Measurements from ENCODE around the gene PRUNE2.

Gene PRUNE2

DNA sequence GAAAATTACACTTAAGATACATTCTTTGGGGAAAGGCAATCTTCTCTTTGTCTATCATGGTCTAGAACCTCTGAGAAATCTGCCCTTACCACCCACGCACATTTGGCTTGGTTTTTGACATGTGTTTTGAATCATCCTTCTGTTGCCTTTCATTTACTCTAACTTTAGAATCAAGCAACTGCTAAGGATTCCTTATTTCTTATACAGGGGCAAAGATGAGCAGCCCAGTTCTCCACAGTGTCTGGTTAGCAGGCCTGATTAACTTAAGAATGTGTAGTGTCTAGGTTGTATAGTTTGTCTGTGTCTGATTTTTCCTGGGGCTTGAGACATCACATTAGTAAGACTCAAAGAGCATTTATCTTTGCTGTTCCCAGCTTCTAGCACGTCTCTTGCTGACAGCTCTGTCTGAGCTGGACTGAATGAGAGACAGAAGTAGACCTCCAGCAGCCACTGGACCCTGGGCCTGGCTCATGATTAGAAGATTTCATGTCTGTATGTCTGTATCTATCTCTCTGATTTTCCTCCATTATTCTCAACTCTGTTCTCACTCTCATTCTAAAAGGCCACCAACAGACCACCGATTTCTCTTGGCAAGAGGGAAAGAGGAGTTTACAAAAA lies 173.5 kb downstream of the PRUNE2 start:
- POLR2A ChIA-PET = no interaction called here
- DNase-seq (ENCODE audit: extremely low spot score) = no peak
- CTCF ChIA-PET = no interaction called here
- no peak for TF ChIP-seq BHLHE40 (IDR thresholded peaks at IDR 0.05; ENCODE audit: borderline replicate concordance)
- TF ChIP-seq NFRKB (IDR thresholded peaks at IDR 0.05) = no peak
- no peak for TF ChIP-seq SUZ12 (IDR thresholded peaks at IDR 0.05)
- TF ChIP-seq FOXA1 (IDR thresholded peaks at IDR 0.05) = no peak
- TF ChIP-seq ZNF384 (IDR thresholded peaks at IDR 0.05) = no peak
- TF ChIP-seq ARNT (IDR thresholded peaks at IDR 0.05) = no peak
- TF ChIP-seq SP1 (IDR thresholded peaks at IDR 0.05) = no peak
- no peak for TF ChIP-seq FOXM1 (IDR thresholded peaks at IDR 0.05; ENCODE audit: borderline replicate concordance)
- no peak for TF ChIP-seq CTBP1 (IDR thresholded peaks at IDR 0.05; ENCODE audit: borderline replicate concordance)
- TF ChIP-seq FOXK2 (IDR thresholded peaks at IDR 0.05) = no peak

- POLR2A ChIA-PET = no interaction called here
- TF ChIP-seq TARDBP (IDR thresholded peaks at IDR 0.05) (no peak), FOXK2 (IDR thresholded peaks at IDR 0.05) (no peak), CTBP1 (IDR thresholded peaks at IDR 0.05; ENCODE audit: borderline replicate concordance) (no peak), ELF4 (IDR thresholded peaks at IDR 0.05) (no peak), LEF1 (IDR thresholded peaks at IDR 0.05; ENCODE audit: borderline replicate concordance) (no peak), BHLHE40 (IDR thresholded peaks at IDR 0.05; ENCODE audit: borderline replicate concordance) (no peak), NFRKB (IDR thresholded peaks at IDR 0.05) (no peak), SUZ12 (IDR thresholded peaks at IDR 0.05) (no peak), SP1 (IDR thresholded peaks at IDR 0.05) (no peak), FOXA1 (IDR thresholded peaks at IDR 0.05) (no peak), ZNF384 (IDR thresholded peaks at IDR 0.05) (no peak), ARNT (IDR thresholded peaks at IDR 0.05) (no peak), L3MBTL2 (conservative IDR thresholded peaks at IDR 0.05) (no peak), FOXM1 (IDR thresholded peaks at IDR 0.05; ENCODE audit: borderline replicate concordance) (no peak), HDGF (IDR thresholded peaks at IDR 0.05; ENCODE audit: borderline replicate concordance) (no peak)
- TF ChIP-seq, protein P1, sequence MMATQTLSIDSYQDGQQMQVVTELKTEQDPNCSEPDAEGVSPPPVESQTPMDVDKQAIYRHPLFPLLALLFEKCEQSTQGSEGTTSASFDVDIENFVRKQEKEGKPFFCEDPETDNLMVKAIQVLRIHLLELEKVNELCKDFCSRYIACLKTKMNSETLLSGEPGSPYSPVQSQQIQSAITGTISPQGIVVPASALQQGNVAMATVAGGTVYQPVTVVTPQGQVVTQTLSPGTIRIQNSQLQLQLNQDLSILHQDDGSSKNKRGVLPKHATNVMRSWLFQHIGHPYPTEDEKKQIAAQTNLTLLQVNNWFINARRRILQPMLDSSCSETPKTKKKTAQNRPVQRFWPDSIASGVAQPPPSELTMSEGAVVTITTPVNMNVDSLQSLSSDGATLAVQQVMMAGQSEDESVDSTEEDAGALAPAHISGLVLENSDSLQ (IDR thresholded peaks at IDR 0.05) = no peak
- CTCF ChIA-PET = no interaction called here
- DNase-seq (ENCODE audit: extremely low spot score) = no peak
Observed at GRCh38 chr9:76730801-76731200, 175.1 kb downstream of the PRUNE2 start.

- TF ChIP-seq ELF4 (IDR thresholded peaks at IDR 0.05) = no peak
- no peak for TF ChIP-seq ZNF384 (IDR thresholded peaks at IDR 0.05)
- TF ChIP-seq, protein P1 (IDR thresholded peaks at IDR 0.05) = no peak
- TF ChIP-seq L3MBTL2 (conservative IDR thresholded peaks at IDR 0.05) = no peak
- no peak for TF ChIP-seq SP1 (IDR thresholded peaks at IDR 0.05)
- no peak for TF ChIP-seq TARDBP (IDR thresholded peaks at IDR 0.05)
- POLR2A ChIA-PET = no interaction called here
- DNase-seq (ENCODE audit: extremely low spot score) = no peak
- CTCF ChIA-PET = no interaction called here
Observed at GRCh38 chr9:76729980-76730737, 175.8 kb downstream of the PRUNE2 start.

DNA sequence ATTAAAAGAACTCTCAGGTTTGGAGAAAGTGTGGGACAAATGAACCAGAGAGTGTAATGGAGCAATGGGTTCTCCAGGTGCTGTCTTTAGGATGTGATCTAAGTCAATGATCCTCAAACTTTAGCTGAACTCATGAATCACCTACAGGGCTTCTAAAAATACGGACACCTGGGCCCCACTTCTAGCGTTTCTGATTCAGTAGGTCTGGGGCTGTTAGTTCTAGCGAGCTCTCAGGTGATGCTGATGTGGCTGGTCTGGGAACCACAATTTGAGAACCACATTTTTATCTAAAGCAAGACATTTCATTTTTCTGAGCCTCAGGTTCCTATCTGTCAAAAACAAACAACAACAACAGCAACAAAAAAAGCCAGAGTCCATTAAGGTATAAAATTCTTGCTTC lies 176.8 kb downstream of the PRUNE2 start:
- DNase-seq (ENCODE audit: extremely low spot score) = no peak
- POLR2A ChIA-PET = no interaction called here
- TF ChIP-seq SUZ12 (IDR thresholded peaks at IDR 0.05) (no peak), HDGF (IDR thresholded peaks at IDR 0.05; ENCODE audit: borderline replicate concordance) (no peak), FOXK2 (IDR thresholded peaks at IDR 0.05) (no peak), NFRKB (IDR thresholded peaks at IDR 0.05) (no peak), ZNF384 (IDR thresholded peaks at IDR 0.05) (no peak), TARDBP (IDR thresholded peaks at IDR 0.05) (no peak), FOXA1 (IDR thresholded peaks at IDR 0.05) (no peak), CTBP1 (IDR thresholded peaks at IDR 0.05; ENCODE audit: borderline replicate concordance) (no peak), LEF1 (IDR thresholded peaks at IDR 0.05; ENCODE audit: borderline replicate concordance) (no peak), FOXM1 (IDR thresholded peaks at IDR 0.05; ENCODE audit: borderline replicate concordance) (no peak)
- TF ChIP-seq, protein P1 (IDR thresholded peaks at IDR 0.05) = no peak
- CTCF ChIA-PET = interaction anchor here (0.5 kb wide), 1 partner anchor 280 kb away, joined by 7 read pairs; no protein-coding TSS in a partner anchor

DNA sequence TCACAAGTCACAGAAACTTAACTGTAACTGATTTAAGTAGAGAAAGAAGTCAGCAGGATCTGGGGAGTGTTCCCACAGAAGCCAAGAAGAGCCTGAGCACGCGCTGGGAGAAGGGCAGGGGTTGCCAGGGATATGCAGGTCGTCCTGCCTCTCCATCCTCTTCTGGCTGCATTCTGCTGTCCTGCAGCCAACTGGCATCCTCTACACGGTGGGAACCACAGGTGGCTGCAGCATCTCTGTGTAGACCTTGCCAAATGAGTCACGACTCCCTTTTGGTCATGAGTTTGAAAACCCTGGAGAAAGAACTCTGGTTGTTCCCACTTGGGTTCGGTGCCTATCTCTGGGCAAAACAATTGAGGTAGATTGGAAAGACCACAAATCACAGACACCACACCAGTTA lies 180.0 kb downstream of the PRUNE2 start:
- TF ChIP-seq BHLHE40 (IDR thresholded peaks at IDR 0.05; ENCODE audit: borderline replicate concordance) (no peak), L3MBTL2 (conservative IDR thresholded peaks at IDR 0.05) (no peak), FOXA1 (IDR thresholded peaks at IDR 0.05) (no peak), ZNF384 (IDR thresholded peaks at IDR 0.05) (no peak), TARDBP (IDR thresholded peaks at IDR 0.05) (no peak), HDGF (IDR thresholded peaks at IDR 0.05; ENCODE audit: borderline replicate concordance) (no peak), NFRKB (IDR thresholded peaks at IDR 0.05) (no peak), CTBP1 (IDR thresholded peaks at IDR 0.05; ENCODE audit: borderline replicate concordance) (no peak), ELF4 (IDR thresholded peaks at IDR 0.05) (no peak)
- POLR2A ChIA-PET = no interaction called here
- DNase-seq (ENCODE audit: extremely low spot score) = no peak
- CTCF ChIA-PET = no interaction called here

DNA sequence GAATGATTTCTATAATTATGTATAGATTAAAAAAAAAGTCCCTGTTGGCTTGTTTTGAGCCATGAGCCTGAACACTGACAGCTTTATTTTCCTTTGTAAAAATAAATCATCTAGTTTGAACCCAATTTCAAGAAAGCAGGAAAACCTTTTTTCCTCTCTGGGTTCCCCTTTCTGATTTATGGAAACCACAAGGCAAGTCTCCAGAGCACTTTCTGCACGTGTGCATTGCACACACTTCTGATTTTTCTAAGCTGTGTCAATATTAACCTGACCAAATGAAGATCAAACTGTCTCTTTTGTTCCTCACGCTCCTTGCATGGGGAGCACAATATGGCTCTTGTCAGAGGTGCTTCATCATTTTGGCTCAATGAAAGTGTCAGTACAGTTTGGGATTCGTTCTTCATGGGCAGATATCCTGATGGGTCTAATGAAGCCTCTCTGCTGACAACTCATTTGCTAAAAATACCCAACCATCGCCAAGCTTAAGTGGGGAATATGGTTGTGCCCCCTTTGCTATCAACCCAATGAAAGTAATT lies 180.8 kb downstream of the PRUNE2 start:
- POLR2A ChIA-PET = no interaction called here
- no peak for DNase-seq (ENCODE audit: extremely low spot score)
- CTCF ChIA-PET = no interaction called here
- TF ChIP-seq, protein P1 (IDR thresholded peaks at IDR 0.05) = peak; percentile 9; the same call in 1 of the 2 replicates
- TF ChIP-seq ARNT (IDR thresholded peaks at IDR 0.05) = no peak
- no peak for TF ChIP-seq ELF4 (IDR thresholded peaks at IDR 0.05)
- TF ChIP-seq SUZ12 (IDR thresholded peaks at IDR 0.05) = no peak
- TF ChIP-seq LEF1 (IDR thresholded peaks at IDR 0.05; ENCODE audit: borderline replicate concordance) = no peak
- TF ChIP-seq ZNF384 (IDR thresholded peaks at IDR 0.05) = no peak

All from HEK293T (cell line).